NCI-H2029 treated with DMSO at 0.1 percent for 48 hours (cell line): Measurements from ENCODE around the gene WWOX.
"Not testable (repeated sequence)": the region's sequence is repeated elsewhere in the genome, so short reads cannot be mapped to it uniquely, and the experiment has no call there.

Experiments
- DNase-seq: peaks from one replicate; lab custom pipeline; 2025; lab: John Stamatoyannopoulos, UW

WWOX gene

GRCh38 chr16:78099271-78100111 lies at the start of gene WWOX:
Gene WWOX, plus strand, starts transcription at chr16:78099654.
- DNase-seq, result peak; percentile 77

DNA sequence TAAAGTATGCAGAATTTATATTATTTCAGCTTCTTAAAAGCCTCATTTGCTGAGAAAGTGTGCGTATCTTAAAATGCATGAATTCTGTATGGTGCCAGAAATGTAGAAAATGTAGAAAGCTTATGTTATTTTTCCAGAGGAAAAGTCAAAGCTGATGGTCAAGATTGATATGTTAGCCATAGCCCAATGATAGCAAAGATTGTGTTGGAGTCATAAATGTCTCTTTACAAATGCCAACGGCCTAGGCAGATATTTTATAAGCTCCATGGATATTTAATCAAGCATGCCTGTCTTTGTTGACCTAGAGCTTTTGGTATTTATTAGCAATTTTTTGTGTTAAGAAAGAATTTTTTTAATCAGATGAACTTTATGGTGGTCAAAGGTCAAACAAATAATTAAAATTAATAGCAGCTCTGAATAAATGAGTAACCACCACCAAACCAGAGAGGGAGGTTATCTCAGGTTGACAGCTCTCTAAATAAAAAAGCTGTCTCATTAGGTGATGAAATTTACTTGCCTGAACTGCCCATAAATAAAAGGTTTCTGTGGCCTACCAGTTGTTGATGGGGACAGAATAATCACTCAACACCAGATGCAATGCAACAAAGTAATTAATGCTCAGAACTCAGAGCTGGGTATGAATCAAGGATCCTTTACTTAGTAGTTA lies 48.6 kb upstream of the WWOX start:
- no peak for DNase-seq

- DNase-seq, result no peak
Observed at GRCh38 chr16:78057803-78058564, 41.5 kb upstream of the WWOX start.

GRCh38 chr16:78059806-78060205 lies 39.6 kb upstream of the WWOX start:
- not testable (repeated sequence) for DNase-seq

GRCh38 chr16:78060295-78060694 lies 39.2 kb upstream of the WWOX start:
- no peak for DNase-seq

GRCh38 chr16:78060809-78061208 lies 38.6 kb upstream of the WWOX start:
- DNase-seq, result no peak

DNA sequence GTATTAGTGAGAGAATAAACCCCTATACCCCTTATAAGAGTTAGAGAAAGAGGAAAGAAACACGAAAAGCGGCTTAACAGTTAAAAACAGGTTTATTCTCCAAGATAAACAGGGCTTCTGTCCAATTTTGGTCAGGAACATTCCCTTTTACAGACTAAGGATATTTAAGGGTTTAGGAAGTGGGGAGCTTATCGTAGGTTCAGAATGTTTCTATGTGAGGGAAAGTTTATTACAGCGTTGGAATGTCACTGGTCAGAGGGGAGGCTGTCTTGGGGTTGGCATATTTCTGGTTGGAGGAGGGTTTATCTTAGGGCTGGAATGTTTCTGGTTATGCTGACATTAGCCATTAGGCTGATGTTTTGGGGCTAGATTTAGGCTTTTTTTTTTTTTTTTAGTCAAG lies 34.1 kb upstream of the WWOX start:
- DNase-seq, result no peak

DNA sequence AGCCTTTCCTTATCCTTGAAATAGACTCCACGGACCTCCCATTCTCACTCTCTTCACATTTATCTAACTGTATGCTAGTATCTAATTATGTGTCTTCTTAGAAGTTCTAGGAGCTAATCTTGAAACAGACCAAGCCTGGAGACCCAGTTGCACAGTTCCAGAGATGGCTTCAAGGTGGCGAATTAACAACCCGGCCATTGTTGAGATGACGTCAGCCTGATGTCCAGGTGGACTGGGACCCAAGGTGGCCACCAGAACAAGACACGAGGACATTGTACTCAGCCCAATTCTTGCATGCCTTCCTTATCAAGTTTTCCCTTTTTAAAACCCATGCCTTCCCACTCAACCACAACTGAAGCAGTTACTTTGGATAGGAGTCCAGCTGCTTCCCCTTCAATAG lies 29.5 kb upstream of the WWOX start:
- DNase-seq, result no peak

DNA sequence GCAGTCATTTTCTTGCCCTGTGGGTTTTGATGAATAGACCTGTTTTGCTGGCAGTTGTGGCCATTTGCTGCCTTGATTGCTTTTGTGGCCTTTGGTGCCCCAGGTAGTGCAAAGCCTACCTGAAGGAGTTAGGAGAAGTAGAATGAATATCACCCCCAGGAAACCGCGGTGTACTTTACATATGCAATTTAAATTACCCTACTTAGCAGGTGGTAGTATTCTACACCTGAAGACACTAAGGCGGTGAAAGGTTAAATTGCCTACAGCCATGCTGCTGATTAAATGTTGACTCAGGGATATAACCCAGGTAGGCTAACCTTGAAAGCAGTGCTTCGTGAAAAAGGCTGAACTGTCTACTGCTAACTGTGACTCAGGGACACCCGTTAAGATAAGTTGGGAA lies 27.2 kb upstream of the WWOX start:
- DNase-seq, result no peak

DNA sequence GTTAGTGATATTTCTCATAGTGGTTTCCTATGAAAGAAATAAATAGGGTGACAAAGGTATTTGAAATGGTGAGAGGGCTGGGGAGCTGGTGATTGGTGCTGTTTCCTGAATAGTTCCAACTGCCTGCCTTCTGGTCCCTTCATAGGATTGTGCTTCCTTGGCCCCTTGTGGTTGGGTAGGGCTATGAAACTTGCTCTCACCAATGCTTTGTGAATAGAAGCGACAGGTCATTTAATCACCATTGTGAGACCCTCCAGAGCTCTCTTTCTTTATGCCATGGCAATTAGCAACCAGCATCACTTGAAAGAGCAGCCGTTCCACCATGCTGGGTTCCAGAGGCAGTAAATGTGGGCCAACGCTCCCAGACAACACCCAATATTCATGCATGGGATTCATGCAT lies 23.7 kb upstream of the WWOX start:
- DNase-seq, result no peak

GRCh38 chr16:78081341-78081740 lies 18.1 kb upstream of the WWOX start:
- no peak for DNase-seq

- no peak for DNase-seq
Observed at GRCh38 chr16:78091419-78091818, 8.0 kb upstream of the WWOX start.

GRCh38 chr16:78092758-78093157 lies 6.7 kb upstream of the WWOX start:
- no peak for DNase-seq

- DNase-seq, result no peak
Observed at GRCh38 chr16:78094166-78094565, 5.3 kb upstream of the WWOX start.

DNA sequence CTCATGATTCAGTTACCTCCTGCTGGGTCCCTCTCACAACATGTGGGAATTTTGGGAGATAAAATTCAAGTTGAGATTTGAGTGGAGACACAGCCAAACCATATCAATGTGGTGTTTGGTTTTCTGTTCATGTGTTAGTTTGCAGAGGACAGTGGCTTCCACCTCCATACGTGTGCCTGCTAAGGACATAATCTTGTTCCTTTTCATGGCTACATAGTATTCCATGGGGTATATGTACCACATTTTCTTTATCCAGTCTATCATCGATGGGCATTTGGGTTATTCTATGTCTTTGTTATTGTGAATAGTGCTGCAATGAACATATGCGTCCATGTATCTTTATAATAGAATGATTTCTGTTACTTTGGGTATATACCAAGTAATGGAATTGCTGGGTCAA lies 4.5 kb upstream of the WWOX start:
- DNase-seq, result no peak

DNA sequence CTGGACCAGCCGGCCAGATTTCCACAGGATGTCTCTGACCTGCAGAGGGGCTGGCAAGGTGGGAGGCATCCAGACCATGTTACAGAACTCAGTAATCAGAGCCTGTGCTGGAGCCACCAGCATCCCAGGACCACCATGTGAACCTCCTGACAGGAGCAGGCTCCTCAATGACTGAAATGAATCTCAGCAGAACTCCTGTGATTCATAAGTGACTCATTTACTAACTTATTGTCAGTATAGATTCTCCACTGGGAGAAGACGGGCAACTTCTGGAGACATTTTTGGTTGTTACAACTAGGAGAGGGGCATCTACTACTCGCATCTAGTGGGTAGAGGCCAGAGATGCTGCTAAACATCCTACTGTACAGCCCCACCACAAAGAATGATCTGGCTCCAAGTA lies 3.1 kb upstream of the WWOX start:
- DNase-seq, result no peak

GRCh38 chr16:78097548-78097947 lies 1.9 kb upstream of the WWOX start:
- no peak for DNase-seq

DNA sequence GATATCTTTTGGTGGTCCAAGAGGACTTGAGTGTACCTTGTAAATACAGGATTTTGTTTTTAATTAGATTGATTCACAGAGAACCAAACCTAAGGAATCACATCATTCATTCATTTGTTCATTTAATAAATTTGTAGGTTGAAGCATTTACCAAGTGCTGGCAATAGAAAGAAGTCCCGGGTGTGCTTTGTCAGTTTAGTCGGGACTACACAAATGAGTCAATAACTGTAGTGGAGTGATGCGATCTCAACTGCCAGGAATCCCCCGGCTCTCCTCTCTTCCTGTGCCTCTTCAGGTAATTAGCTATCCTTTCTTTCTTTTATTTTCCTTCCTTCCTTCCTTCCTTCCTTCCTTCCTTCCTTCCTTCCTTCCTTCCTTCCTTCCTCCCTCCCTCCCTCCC lies 1.4 kb upstream of the WWOX start:
- no peak for DNase-seq

- no peak for DNase-seq
Observed at GRCh38 chr16:78098595-78099270, 721 bp upstream of the WWOX start.

DNA sequence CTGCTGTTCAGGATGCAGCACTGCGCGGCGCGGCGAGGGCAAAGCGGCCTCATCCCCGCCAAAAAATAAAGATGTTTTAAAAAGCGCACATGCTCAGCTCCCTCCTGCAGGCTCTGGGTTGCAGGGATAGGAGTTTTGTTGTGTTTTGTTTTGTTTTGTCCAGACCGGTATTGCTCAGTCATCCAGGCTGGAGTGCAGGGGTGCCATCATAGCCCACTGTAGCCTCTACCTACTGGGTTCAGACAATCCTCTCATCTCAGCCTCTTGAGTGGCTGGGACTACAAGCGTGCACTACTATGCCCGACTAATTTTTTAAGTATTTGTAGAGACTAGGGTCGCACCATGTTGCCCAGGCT lies 636 bp downstream of the WWOX start:
- no peak for DNase-seq

GRCh38 chr16:78102122-78102660 lies 2.7 kb downstream of the WWOX start:
- DNase-seq, result no peak

DNA sequence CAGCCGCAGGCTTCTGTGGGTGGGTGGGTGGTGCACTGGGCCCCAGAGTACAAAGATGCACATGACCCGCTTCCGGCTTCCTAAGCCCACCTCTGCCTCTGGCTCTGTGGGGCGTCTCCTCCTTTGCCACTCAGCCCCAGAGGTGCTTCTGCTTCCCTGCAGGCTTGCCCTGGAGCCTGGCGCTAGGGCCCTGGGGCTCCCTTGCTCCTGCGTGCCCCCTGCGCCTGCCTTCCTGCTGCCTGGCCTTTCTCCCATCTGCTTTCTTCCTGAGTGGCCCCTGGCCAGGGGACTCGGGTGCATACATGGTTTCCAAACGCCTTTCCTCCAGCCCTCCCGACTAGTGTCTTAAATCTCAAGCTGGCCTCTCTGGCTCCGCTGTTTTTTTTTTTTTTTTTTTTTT lies 3.4 kb downstream of the WWOX start:
- no peak for DNase-seq
